ENCODE results near the gene CLSTN3. TPM values are rescaled to one million over a fixed set of nuclear protein-coding genes. Genes with fewer than 3 reads are reported as not detected.

Gene CLSTN3
- total RNA-seq, 1 experiment from 2014 or later = 24.7 TPM

DNA sequence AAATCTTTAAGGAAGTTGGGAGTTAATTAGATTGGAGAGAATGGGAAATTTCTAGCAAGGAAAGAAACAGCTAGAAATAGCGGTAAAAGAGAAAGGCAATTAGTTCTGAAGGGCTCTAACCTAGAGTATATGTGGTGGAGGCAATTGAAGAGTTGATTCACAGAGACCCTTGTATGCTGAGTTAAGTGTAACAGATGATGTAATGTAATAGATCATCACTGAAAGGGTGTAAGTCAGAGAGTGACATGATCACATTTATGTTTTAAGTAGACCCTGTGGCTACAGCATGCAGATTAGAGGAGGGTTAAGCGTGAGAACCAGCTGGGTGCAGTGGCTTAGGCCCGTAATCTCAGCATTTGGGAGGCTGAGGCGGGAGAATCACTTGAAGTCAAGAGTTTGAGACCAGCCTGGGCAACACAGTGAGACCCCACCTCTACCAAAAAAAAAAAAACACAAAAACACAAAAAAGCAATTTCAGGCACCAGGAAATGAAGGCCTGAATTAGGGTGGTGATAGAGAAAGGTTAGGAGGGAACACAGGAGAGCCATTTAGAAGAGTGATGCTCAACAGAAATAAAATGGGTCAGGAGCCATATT, 4.4 kb upstream of the CLSTN3 start:
- DNase-seq (ENCODE audit: low spot score) (no peak), ATAC-seq (no peak)
- Mint-ChIP-seq H3K4me1 (peaks cover 27% of the 10 kb centered on the region), H3K27ac (no peak overlapping the region), H3K27me3 (ENCODE audit: low read depth) (peaks cover 11% of the 10 kb centered on the region), H3K36me3 (no peaks in the 10 kb centered on the region), H3K9me3 (no peaks in the 10 kb centered on the region), H3K4me3 (no peak overlapping the region)
- TF ChIP-seq FOXP1 (CRISPR knock-in tag; IDR thresholded peaks at IDR 0.05; ENCODE audit: borderline replicate concordance) (no peak), ESRRA (CRISPR knock-in tag; IDR thresholded peaks at IDR 0.05; ENCODE audit: borderline replicate concordance) (no peak), ZNF423 (CRISPR knock-in tag; IDR thresholded peaks at IDR 0.05) (no peak), ZNF121 (CRISPR knock-in tag; IDR thresholded peaks at IDR 0.05) (peak; percentile 61; the same call in 1 of the 2 replicates), CREM (CRISPR knock-in tag; IDR thresholded peaks at IDR 0.05) (no peak)
- TF ChIP-seq, protein P1, sequence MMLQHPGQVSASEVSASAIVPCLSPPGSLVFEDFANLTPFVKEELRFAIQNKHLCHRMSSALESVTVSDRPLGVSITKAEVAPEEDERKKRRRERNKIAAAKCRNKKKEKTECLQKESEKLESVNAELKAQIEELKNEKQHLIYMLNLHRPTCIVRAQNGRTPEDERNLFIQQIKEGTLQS (CRISPR knock-in tag; conservative IDR thresholded peaks at IDR 0.05) = no peak
- ChIA-PET POLR2A (no interaction called here), CTCF (interaction anchor here (0.5 to 2.4 kb wide), 4 partner anchors 12 to 110 kb away, joined by 3 to 8 read pairs (median 4); no protein-coding TSS in a partner anchor)

DNA sequence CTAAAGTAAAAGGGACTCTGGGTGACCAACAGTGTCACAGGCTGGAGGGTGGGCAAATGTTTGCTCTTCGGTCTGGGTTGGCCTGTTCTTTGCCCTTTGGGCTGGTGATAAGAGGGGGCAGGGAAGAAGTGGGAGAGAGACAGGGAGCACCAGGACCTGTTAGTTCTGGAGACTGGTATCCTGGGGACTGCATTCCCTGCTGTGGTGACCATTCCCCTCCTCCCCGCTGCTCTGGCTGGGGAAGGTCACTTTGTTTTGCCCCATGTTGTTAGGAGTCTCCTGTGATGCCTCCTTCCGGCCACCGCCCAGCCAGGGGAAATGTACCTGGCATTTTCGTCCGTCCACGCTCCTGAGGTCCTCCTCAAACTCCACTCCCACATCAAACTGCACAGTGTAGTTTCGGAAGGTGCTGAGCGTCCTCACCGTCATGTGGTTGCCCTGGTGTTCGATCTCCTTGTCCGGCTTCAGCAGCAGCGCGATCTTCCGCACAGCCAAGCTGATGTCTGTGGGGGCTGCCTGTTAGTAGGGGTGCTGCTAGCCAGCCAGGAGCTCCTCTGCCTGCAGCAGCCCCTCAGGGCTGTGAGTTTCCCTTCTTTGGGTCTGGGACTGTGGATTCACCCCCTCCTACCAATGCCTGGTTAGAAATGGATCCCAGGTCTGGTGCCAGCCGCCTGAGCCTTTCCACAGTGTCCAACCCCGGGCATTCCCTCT, 2.1 kb upstream of the CLSTN3 start:
- Mint-ChIP-seq H3K4me3 (peak overlapping the region; percentile 93), H3K4me1 (peaks cover 42% of the 10 kb centered on the region), H3K36me3 (no peaks in the 10 kb centered on the region), H3K9me3 (no peaks in the 10 kb centered on the region), H3K27ac (0 out of 2 replicates have a peak overlapping the region, but pooled peaks have one; percentile 8), H3K27me3 (ENCODE audit: low read depth) (peaks cover 23% of the 10 kb centered on the region)
- no peak for ATAC-seq
- DNase-seq (ENCODE audit: low spot score) = no peak
- ChIA-PET CTCF (interaction anchor here (1.4 kb wide), 1 partner anchor 19 kb away, joined by 4 read pairs; no protein-coding TSS in a partner anchor), POLR2A (no interaction called here)
- TF ChIP-seq ZNF138 (CRISPR knock-in tag; conservative IDR thresholded peaks at IDR 0.05) (no peak), MYBL2 (CRISPR knock-in tag; IDR thresholded peaks at IDR 0.05) (no peak), NFATC4 (CRISPR knock-in tag; IDR thresholded peaks at IDR 0.05) (no peak), NR3C1 (CRISPR knock-in tag; conservative IDR thresholded peaks at IDR 0.05; ENCODE audit: low read depth) (no peak), ZNF396 (CRISPR knock-in tag; IDR thresholded peaks at IDR 0.05; ENCODE audit: borderline replicate concordance) (no peak), ESRRA (CRISPR knock-in tag; IDR thresholded peaks at IDR 0.05; ENCODE audit: borderline replicate concordance) (no peak), SOX15 (CRISPR knock-in tag; IDR thresholded peaks at IDR 0.05) (no peak)
- TF ChIP-seq, protein P2, sequence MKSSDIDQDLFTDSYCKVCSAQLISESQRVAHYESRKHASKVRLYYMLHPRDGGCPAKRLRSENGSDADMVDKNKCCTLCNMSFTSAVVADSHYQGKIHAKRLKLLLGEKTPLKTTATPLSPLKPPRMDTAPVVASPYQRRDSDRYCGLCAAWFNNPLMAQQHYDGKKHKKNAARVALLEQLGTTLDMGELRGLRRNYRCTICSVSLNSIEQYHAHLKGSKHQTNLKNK (CRISPR knock-in tag; IDR thresholded peaks at IDR 0.05) = no peak
- TF ChIP-seq, protein P3, sequence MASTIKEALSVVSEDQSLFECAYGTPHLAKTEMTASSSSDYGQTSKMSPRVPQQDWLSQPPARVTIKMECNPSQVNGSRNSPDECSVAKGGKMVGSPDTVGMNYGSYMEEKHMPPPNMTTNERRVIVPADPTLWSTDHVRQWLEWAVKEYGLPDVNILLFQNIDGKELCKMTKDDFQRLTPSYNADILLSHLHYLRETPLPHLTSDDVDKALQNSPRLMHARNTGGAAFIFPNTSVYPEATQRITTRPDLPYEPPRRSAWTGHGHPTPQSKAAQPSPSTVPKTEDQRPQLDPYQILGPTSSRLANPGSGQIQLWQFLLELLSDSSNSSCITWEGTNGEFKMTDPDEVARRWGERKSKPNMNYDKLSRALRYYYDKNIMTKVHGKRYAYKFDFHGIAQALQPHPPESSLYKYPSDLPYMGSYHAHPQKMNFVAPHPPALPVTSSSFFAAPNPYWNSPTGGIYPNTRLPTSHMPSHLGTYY (CRISPR knock-in tag; IDR thresholded peaks at IDR 0.05) = no peak
- TF ChIP-seq, protein P4, sequence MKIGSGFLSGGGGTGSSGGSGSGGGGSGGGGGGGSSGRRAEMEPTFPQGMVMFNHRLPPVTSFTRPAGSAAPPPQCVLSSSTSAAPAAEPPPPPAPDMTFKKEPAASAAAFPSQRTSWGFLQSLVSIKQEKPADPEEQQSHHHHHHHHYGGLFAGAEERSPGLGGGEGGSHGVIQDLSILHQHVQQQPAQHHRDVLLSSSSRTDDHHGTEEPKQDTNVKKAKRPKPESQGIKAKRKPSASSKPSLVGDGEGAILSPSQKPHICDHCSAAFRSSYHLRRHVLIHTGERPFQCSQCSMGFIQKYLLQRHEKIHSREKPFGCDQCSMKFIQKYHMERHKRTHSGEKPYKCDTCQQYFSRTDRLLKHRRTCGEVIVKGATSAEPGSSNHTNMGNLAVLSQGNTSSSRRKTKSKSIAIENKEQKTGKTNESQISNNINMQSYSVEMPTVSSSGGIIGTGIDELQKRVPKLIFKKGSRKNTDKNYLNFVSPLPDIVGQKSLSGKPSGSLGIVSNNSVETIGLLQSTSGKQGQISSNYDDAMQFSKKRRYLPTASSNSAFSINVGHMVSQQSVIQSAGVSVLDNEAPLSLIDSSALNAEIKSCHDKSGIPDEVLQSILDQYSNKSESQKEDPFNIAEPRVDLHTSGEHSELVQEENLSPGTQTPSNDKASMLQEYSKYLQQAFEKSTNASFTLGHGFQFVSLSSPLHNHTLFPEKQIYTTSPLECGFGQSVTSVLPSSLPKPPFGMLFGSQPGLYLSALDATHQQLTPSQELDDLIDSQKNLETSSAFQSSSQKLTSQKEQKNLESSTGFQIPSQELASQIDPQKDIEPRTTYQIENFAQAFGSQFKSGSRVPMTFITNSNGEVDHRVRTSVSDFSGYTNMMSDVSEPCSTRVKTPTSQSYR (CRISPR knock-in tag; IDR thresholded peaks at IDR 0.05) = no peak

DNA sequence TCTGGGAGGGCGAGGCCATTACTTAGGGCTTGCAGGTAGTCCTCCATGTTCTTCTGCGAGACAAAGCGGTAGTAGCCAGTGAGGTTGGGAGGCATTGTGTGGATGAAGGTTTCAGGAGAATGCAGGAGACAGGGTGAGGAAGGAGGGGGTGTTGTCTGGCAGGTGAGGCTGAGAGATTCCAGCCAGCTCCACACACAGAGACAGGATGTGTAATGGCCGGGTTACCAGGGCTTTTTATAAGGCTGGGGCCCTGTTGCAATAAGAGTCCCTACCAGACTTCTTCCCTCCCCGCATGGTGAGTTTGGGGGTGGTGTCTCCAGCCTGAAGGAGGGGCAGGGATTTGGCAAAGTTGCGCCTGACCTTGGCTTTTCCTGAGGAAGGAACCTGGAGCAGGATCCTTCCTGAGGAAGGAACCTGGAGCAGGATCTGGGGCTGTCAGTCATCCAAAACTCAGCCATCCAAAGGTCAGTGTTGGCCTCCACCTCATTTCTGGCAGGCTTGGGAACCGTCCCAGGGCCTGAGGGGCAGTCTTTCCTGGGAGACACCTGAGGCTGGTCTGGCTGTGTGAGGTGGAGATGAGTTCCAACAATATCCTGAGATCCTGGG, 1.4 kb upstream of the CLSTN3 start, which contains the start of gene RBP5:
TSS of gene RBP5 (minus strand) at position 209 of the 606 bp plus-strand sequence. CDS start at position 95, 114 bp downstream.
- Mint-ChIP-seq H3K27ac (peak within 1 kb of the TSS; percentile 63), H3K9me3 (no peaks in the 10 kb centered on the region), H3K4me3 (peak within 1 kb of the TSS; percentile 93), H3K36me3 (no peaks in the 10 kb centered on the region; the same call in 1 of the 2 replicates), H3K27me3 (ENCODE audit: low read depth) (peaks cover 23% of the 10 kb centered on the region), H3K4me1 (peaks cover 35% of the 10 kb centered on the region)
- no peak for DNase-seq (ENCODE audit: low spot score)
- POLR2A ChIA-PET = no interaction called here
- no peak; the same call in 1 of the 2 replicates for ATAC-seq
- CTCF ChIA-PET = interaction anchor here (1.3 to 1.4 kb wide), 2 partner anchors 15 to 19 kb away, joined by 4 to 5 read pairs; no protein-coding TSS in a partner anchor
- TF ChIP-seq, protein P5, sequence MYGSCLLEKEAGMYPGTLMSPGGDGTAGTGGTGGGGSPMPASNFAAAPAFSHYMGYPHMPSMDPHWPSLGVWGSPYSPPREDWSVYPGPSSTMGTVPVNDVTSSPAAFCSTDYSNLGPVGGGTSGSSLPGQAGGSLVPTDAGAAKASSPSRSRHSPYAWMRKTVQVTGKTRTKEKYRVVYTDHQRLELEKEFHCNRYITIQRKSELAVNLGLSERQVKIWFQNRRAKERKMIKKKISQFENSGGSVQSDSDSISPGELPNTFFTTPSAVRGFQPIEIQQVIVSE (CRISPR knock-in tag; IDR thresholded peaks at IDR 0.05; ENCODE audit: borderline replicate concordance) = no peak
- TF ChIP-seq, protein P6, sequence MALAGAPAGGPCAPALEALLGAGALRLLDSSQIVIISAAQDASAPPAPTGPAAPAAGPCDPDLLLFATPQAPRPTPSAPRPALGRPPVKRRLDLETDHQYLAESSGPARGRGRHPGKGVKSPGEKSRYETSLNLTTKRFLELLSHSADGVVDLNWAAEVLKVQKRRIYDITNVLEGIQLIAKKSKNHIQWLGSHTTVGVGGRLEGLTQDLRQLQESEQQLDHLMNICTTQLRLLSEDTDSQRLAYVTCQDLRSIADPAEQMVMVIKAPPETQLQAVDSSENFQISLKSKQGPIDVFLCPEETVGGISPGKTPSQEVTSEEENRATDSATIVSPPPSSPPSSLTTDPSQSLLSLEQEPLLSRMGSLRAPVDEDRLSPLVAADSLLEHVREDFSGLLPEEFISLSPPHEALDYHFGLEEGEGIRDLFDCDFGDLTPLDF (CRISPR knock-in tag; IDR thresholded peaks at IDR 0.05) = no peak
- no peak for TF ChIP-seq IRF2 (CRISPR knock-in tag; IDR thresholded peaks at IDR 0.05; ENCODE audit: borderline replicate concordance, low read depth)
- TF ChIP-seq JUN (CRISPR knock-in tag; IDR thresholded peaks at IDR 0.05) = no peak
- TF ChIP-seq ZNF138 (CRISPR knock-in tag; conservative IDR thresholded peaks at IDR 0.05) = no peak
- TF ChIP-seq, protein P2 (CRISPR knock-in tag; IDR thresholded peaks at IDR 0.05) = no peak
